ENCODE measurements around the gene MTHFSD. TPM values are rescaled to one million over a fixed set of nuclear protein-coding genes. Genes with fewer than 3 reads are reported as not detected.

MTHFSD gene
- total and polyA plus RNA-seq, 2 experiments from 2014 or later: 11.5 to 21.5 TPM

GRCh38 chr16:86492267-86492960 is 62.6 kb downstream of the MTHFSD start:
- peak overlapping the region; percentile 83 for H3K27ac ChIP-seq
- no peak overlapping the region for H3K4me3 ChIP-seq
- peaks cover 2% of the 10 kb centered on the region for H4K20me1 ChIP-seq (ENCODE audit: insufficient read depth, poor library complexity, severe bottlenecking)
- no peak for DNase-seq (ENCODE audit: low spot score)
- H3K4me2 ChIP-seq: no peak overlapping the region
- peaks cover 21% of the 10 kb centered on the region for H3K4me1 ChIP-seq (ENCODE audit: insufficient read depth)
- no peaks in the 10 kb centered on the region for H3K9me3 ChIP-seq (ENCODE audit: low read depth)
- 77% methylated on average over 4 of the region's 4 CpGs for WGBS (ENCODE audit: low lambda C conversion rate, missing lambda C conversion rate)
- no peaks in the 10 kb centered on the region for H3K36me3 ChIP-seq (replicated peaks; ENCODE audit: insufficient read depth, low read depth)
- H3K9me2 ChIP-seq (replicated peaks; ENCODE audit: insufficient read depth): no peaks in the 10 kb centered on the region
- TF ChIP-seq EZH2phosphoT487 (IDR thresholded peaks at IDR 0.05; ENCODE audit: low read depth, severe bottlenecking, unreplicated experiment): no peak
- TF ChIP-seq EZH2 (IDR thresholded peaks at IDR 0.05; ENCODE audit: borderline replicate concordance): no peak
- no peak for TF ChIP-seq CTCF (IDR thresholded peaks at IDR 0.05; ENCODE audit: poor library complexity)
- H3K79me2 ChIP-seq: peaks cover 78% of the 10 kb centered on the region
- peaks cover 95% of the 10 kb centered on the region for H3K27me3 ChIP-seq
- no peak overlapping the region for H2AFZ ChIP-seq

GRCh38 chr16:86491640-86492023 is 63.4 kb downstream of the MTHFSD start:
- Histone ChIP-seq H3K27me3 (peaks cover 91% of the 10 kb centered on the region), H3K9me3 (ENCODE audit: low read depth) (no peaks in the 10 kb centered on the region), H2AFZ (no peak overlapping the region), H3K9me2 (replicated peaks; ENCODE audit: insufficient read depth) (no peaks in the 10 kb centered on the region), H3K36me3 (replicated peaks; ENCODE audit: insufficient read depth, low read depth) (no peaks in the 10 kb centered on the region), H3K4me2 (no peak overlapping the region), H3K27ac (no peak overlapping the region), H3K4me1 (ENCODE audit: insufficient read depth) (peaks cover 18% of the 10 kb centered on the region), H3K79me2 (peaks cover 72% of the 10 kb centered on the region), H3K4me3 (no peak overlapping the region), H4K20me1 (ENCODE audit: insufficient read depth, poor library complexity, severe bottlenecking) (peaks cover 2% of the 10 kb centered on the region)
- TF ChIP-seq EZH2phosphoT487 (IDR thresholded peaks at IDR 0.05; ENCODE audit: low read depth, severe bottlenecking, unreplicated experiment) (no peak), CTCF (IDR thresholded peaks at IDR 0.05; ENCODE audit: poor library complexity) (no peak), EZH2 (IDR thresholded peaks at IDR 0.05; ENCODE audit: borderline replicate concordance) (no peak)
- DNase-seq (ENCODE audit: low spot score): no peak
- WGBS (ENCODE audit: low lambda C conversion rate, missing lambda C conversion rate): 83% methylated on average over 7 of the region's 7 CpGs

- Histone ChIP-seq H4K20me1 (ENCODE audit: insufficient read depth, poor library complexity, severe bottlenecking) (peaks cover 2% of the 10 kb centered on the region), H3K79me2 (peaks cover 66% of the 10 kb centered on the region), H3K9me2 (replicated peaks; ENCODE audit: insufficient read depth) (no peaks in the 10 kb centered on the region), H3K27me3 (peaks cover 85% of the 10 kb centered on the region), H3K4me2 (no peak overlapping the region), H3K9me3 (ENCODE audit: low read depth) (no peaks in the 10 kb centered on the region), H2AFZ (no peak overlapping the region), H3K4me1 (ENCODE audit: insufficient read depth) (peaks cover 18% of the 10 kb centered on the region), H3K27ac (no peak overlapping the region), H3K4me3 (no peak overlapping the region), H3K36me3 (replicated peaks; ENCODE audit: insufficient read depth, low read depth) (no peaks in the 10 kb centered on the region)
- TF ChIP-seq EZH2 (IDR thresholded peaks at IDR 0.05; ENCODE audit: borderline replicate concordance): no peak
- TF ChIP-seq EZH2phosphoT487 (IDR thresholded peaks at IDR 0.05; ENCODE audit: low read depth, severe bottlenecking, unreplicated experiment): no peak
- no peak for TF ChIP-seq CTCF (IDR thresholded peaks at IDR 0.05; ENCODE audit: poor library complexity)
- DNase-seq (ENCODE audit: low spot score): no peak
- 71% methylated on average over 13 of the region's 13 CpGs for WGBS (ENCODE audit: low lambda C conversion rate, missing lambda C conversion rate)
These were observed 64.0 kb downstream of the MTHFSD start for GRCh38 chr16:86490859-86491639.
